H1 (cell line): Measurements from ENCODE around the gene SLC4A11. TPM values are rescaled to one million over a fixed set of nuclear protein-coding genes. Genes with fewer than 3 reads are reported as not detected.

Experiments used
- EP300 ChIP-seq, 2 experiments: IDR thresholded peaks; 1 replicate in 1 of 2; 2 replicates in 1 of 2; pipeline ENCODE4 v1.6.1; 2011 to 2012; ENCODE audit warnings: low read depth in 2 of 2, low read length in 2 of 2, mild to moderate bottlenecking in 2 of 2, borderline replicate concordance in 1 of 2, inconsistent platforms in 1 of 2, moderate library complexity in 1 of 2
- GABPA ChIP-seq: IDR thresholded peaks from 2 replicates; pipeline ENCODE4 v1.6.1; 2011; ENCODE audit warnings: mild to moderate bottlenecking, low read length, moderate library complexity, borderline replicate concordance; ENCODE audit not compliant: insufficient read depth
- KDM4A ChIP-seq: IDR thresholded peaks from one replicate; pipeline ENCODE4 v1.7.1; 2012; ENCODE audit warnings: low read depth, mild to moderate bottlenecking, moderate library complexity, low read length, inconsistent platforms; ENCODE audit not compliant: severe bottlenecking
- RNF2 ChIP-seq: fragments of 200-900, 300-1000 bp; sonication (generic); IDR thresholded peaks from 2 replicates; pipeline ENCODE4 v1.7.1; 2016; ENCODE audit warnings: borderline replicate concordance, low read depth, mild to moderate bottlenecking, antibody characterized with exemption, low read length; ENCODE audit not compliant: poor library complexity, severe bottlenecking; ENCODE audit errors: missing control alignments
- RXRA ChIP-seq: IDR thresholded peaks from 2 replicates; pipeline ENCODE4 v1.6.1; 2011; ENCODE audit warnings: low read depth, mild to moderate bottlenecking, low read length, moderate library complexity; ENCODE audit not compliant: insufficient read depth
- SP1 ChIP-seq: IDR thresholded peaks from 2 replicates; pipeline ENCODE4 v1.6.1; 2011; ENCODE audit warnings: low read depth, low read length
- polyA plus RNA-seq, 7 experiments: library from polyadenylated mRNA; depleted of rRNA in 3 of 7; stranded (reverse) in 5 of 7; unstranded in 2 of 7; fragments of >200 nt in 5 of 7; fragments of 200-250 nt in 2 of 7; gene quantifications; 1 replicate in 5 of 7; 2 replicates in 1 of 7; 4 replicates in 1 of 7; pipeline versions ENCODE4 v1.2.1 to v1.2.3, GENCODE V29; 2011 to 2013; ENCODE audit warnings: missing spikeins in 2 of 7, mixed read lengths in 2 of 7
- total RNA-seq: library from RNA; stranded (reverse); fragmentation: NEBNext Ultra II Directional; extraction: Animal tissue kit (Norgen Biotek cat#: 25700); gene quantifications from 2 replicates; pipeline ENCODE4 v1.2.1, GENCODE V29; 2021
- TF ChIP-seq, protein P1 (sequence below): IDR thresholded peaks from 2 replicates; pipeline ENCODE4 v1.6.1; 2012; ENCODE audit warnings: inconsistent platforms

The SLC4A11 gene
- total and polyA plus RNA-seq, 2 of the 8 experiments (the other 6 are each of a cell fraction or from before 2014, with no cell fraction given) = 11.9 to 32.3 TPM

DNA sequence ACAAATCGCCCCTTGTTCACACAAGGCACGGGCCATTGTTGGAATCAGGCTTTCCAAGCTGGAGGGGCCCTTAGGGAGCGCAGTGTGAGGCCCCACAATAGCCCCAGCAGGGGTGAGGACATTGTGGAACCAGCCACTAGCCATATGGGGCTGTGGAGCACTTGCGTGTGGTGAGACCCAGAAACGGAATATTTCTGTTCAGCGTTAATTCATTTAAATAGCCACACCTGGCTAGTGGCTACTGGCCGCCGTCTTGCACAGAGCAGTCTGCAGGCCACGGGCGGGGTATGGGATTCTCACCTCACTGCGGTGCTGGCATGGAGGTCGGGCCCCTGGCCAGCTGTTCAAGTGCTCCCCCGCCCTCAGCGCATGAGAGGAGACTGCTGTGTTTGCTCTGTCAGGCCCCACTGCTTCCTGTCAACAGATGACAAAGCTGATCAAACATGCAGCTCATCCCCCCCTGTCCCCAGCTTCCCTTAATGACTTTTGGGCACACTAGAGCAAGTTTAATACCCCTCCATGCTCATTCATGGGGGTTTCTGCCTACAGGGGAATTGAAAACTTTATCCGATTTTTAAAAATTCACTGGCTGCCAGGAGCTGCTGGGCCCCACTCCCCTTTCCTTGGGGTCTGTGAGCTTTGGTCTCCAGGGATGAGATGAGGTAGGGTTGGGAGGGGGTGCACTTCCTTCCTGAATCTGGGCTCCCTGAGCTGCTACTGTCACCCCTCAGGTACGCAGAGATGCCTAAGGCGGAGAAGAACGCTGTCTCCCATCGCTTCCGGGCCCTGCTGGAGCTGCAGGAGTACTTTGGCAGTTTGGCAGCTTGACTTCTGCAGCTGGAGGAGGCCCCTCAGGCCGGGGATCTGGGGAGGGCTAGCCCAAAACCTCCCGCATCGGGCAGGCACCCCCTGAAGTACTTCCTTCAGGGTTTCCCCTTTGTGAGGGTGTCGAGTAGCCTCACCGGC, 16.1 kb downstream of the SLC4A11 start (continued):
- no peak for TF ChIP-seq SP1
- TF ChIP-seq KDM4A = no peak
- TF ChIP-seq RXRA = no peak
- TF ChIP-seq, protein P1, sequence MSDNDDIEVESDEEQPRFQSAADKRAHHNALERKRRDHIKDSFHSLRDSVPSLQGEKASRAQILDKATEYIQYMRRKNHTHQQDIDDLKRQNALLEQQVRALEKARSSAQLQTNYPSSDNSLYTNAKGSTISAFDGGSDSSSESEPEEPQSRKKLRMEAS = no peak
- no peak for TF ChIP-seq RNF2
- no peak for TF ChIP-seq GABPA
- no peak for TF ChIP-seq EP300 (IDR thresholded peaks at IDR 0.05; ENCODE audit: borderline replicate concordance in 1 of 2, low read depth in 2 of 2, low read length in 2 of 2)
- TF ChIP-seq, all 59 proteins: peak for 0
